Neural cell (in vitro differentiated cells): ENCODE measurements around the gene PNPLA7. TPM values are rescaled to one million over a fixed set of nuclear protein-coding genes. Genes with fewer than 3 reads are reported as not detected.

ENCODE experiments used
- H2AFZ ChIP-seq: fragments of 200-600, 300-800 bp; sonication (generic), shearing (Covaris generic); 2 replicates; pipeline ENCODE4 v1.6.0; 2014; ENCODE audit warnings: low read depth, mild to moderate bottlenecking, antibody characterized with exemption, low read length, moderate library complexity
- H3F3A ChIP-seq: fragments of 200-600 bp; shearing (Covaris generic); 2 replicates; pipeline ENCODE4 v1.6.1; 2016; ENCODE audit warnings: mild to moderate bottlenecking, moderate library complexity, mixed read lengths, antibody characterized with exemption, low read length; ENCODE audit not compliant: insufficient read depth, poor library complexity, severe bottlenecking
- H3K27ac ChIP-seq: fragments of 200-600, 300-800 bp; sonication (generic), shearing (Covaris generic); 2 replicates; pipeline ENCODE4 v1.5.1; 2014; ENCODE audit warnings: mild to moderate bottlenecking, low read length, moderate library complexity
- H3K27me3 ChIP-seq: fragments of 300-800, 200-600 bp; sonication (generic), shearing (Covaris generic); 2 replicates; pipeline ENCODE4 v1.6.0; 2014; ENCODE audit warnings: mild to moderate bottlenecking, low read depth, low read length, moderate library complexity; ENCODE audit not compliant: insufficient read depth
- H3K36me3 ChIP-seq: fragments of 300-800, 200-600 bp; sonication (generic), shearing (Covaris generic); 2 replicates; pipeline ENCODE4 v1.5.1; 2014; ENCODE audit warnings: mild to moderate bottlenecking, antibody characterized with exemption, low read length, moderate library complexity; ENCODE audit not compliant: insufficient read depth
- H3K4me2 ChIP-seq: fragments of 300-800, 200-600 bp; sonication (generic), shearing (Covaris generic); 2 replicates; pipeline ENCODE4 v1.6.0; 2014; ENCODE audit warnings: mild to moderate bottlenecking, low read length
- H3K4me3 ChIP-seq: fragments of 300-800, 200-600 bp; sonication (generic), shearing (Covaris generic); 2 replicates; pipeline ENCODE4 v1.5.1; 2014; ENCODE audit warnings: mild to moderate bottlenecking, low read length, moderate library complexity
- H3K79me2 ChIP-seq: fragments of 200-600 bp; shearing (Covaris generic); replicated peaks from 2 replicates; pipeline ENCODE4 v1.6.0; 2014; ENCODE audit warnings: mild to moderate bottlenecking, low read length, moderate library complexity; ENCODE audit not compliant: insufficient read depth
- H3K9ac ChIP-seq: fragments of 300-800, 200-600 bp; sonication (generic), shearing (Covaris generic); 2 replicates; pipeline ENCODE4 v1.6.1; 2016; ENCODE audit warnings: mild to moderate bottlenecking, low read length, mixed read lengths
- H3K9me2 ChIP-seq: fragments of 200-600 bp; shearing (Covaris generic); 2 replicates; pipeline ENCODE4 v1.6.1; 2016; ENCODE audit warnings: mild to moderate bottlenecking, low read length, mixed read lengths; ENCODE audit not compliant: insufficient read depth
- H3K9me3 ChIP-seq: fragments of 200-600, 300-800 bp; sonication (generic), shearing (Covaris generic); 2 replicates; pipeline ENCODE4 v1.6.1; 2016; ENCODE audit warnings: mild to moderate bottlenecking, mixed run types, low read length, moderate library complexity, mixed read lengths
- H4K20me1 ChIP-seq: fragments of 200-600 bp; shearing (Covaris generic); 2 replicates; pipeline ENCODE4 v1.6.1; 2016; ENCODE audit warnings: mild to moderate bottlenecking, mixed run types; ENCODE audit not compliant: insufficient read depth
- EP300 ChIP-seq: fragments of 450-650 bp; conservative IDR thresholded peaks from 2 replicates; pipeline ENCODE4 v1.6.1; 2014; ENCODE audit warnings: antibody characterized with exemption, mild to moderate bottlenecking, moderate library complexity; ENCODE audit not compliant: poor library complexity, severe bottlenecking
- EZH2 ChIP-seq: fragments of 200-600, 300-800 bp; shearing (Covaris generic), sonication (generic); IDR thresholded peaks from 2 replicates; pipeline ENCODE4 v1.6.1; 2014; ENCODE audit warnings: antibody characterized with exemption, low read length, borderline replicate concordance, mild to moderate bottlenecking; ENCODE audit not compliant: insufficient read depth, poor library complexity, severe bottlenecking
- MXI1 ChIP-seq: fragments of 450-650 bp; conservative IDR thresholded peaks from 2 replicates; pipeline ENCODE4 v1.6.1; 2014; ENCODE audit warnings: antibody characterized with exemption, mild to moderate bottlenecking; ENCODE audit not compliant: poor library complexity, severe bottlenecking
- POLR2AphosphoS5 ChIP-seq: IDR thresholded peaks from 2 replicates; pipeline ENCODE4 v1.6.1; 2012
- RAD21 ChIP-seq: fragments of 450-650 bp; conservative IDR thresholded peaks from 2 replicates; pipeline ENCODE4 v1.6.1; 2014; ENCODE audit warnings: antibody characterized with exemption, mild to moderate bottlenecking, moderate library complexity
- SMC3 ChIP-seq: fragments of 450-650 bp; conservative IDR thresholded peaks from 2 replicates; pipeline ENCODE4 v1.6.1; 2014; ENCODE audit warnings: antibody characterized with exemption, mild to moderate bottlenecking, moderate library complexity; ENCODE audit not compliant: poor library complexity
- TAF1 ChIP-seq: IDR thresholded peaks from 2 replicates; pipeline ENCODE4 v1.6.1; 2012; ENCODE audit warnings: low read depth
- polyA plus RNA-seq: library from polyadenylated mRNA; depleted of rRNA; stranded (reverse); fragments of >200 nt; gene quantifications from 2 replicates; pipeline ENCODE4 v1.2.3, GENCODE V29; 2014
- TF ChIP-seq, protein P1 (sequence below): fragments of 450-650 bp; IDR thresholded peaks from 2 replicates; pipeline ENCODE4 v1.5.1; 2014; ENCODE audit warnings: antibody characterized with exemption, mild to moderate bottlenecking, moderate library complexity; ENCODE audit not compliant: poor library complexity, severe bottlenecking
- TF ChIP-seq, protein P2 (sequence below): IDR thresholded peaks from 2 replicates; pipeline ENCODE4 v1.6.1; 2012; ENCODE audit warnings: borderline replicate concordance

The PNPLA7 gene
- polyA plus RNA-seq, 1 donor from 2014 or later = 0.72 TPM

DNA sequence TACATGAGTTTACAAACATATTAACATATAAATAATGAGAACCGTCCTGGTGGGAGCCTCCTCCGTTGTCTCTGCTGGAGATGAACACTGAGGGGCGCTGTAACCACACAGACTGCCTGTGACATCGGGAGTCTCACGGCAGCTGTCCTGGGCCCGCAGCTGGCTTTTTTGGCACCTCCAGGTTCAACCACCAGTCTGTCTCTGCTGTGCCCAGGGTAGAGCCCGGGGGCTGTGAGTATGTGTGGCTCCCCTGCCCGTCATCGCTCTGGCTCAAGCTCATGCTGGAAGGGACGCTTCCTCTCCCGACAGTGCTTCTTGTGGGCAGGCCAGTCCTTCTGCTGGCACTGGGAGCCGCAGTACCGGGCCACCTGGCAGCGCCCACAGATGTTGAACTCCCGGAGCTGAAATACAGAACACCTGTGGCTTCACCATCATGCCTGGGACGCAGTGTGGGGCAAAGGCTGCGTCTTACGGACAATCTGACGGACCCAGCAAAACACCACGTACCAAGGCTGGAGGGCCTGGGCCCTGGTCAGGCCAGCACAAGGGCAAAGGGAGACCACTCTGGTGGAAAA is 32.2 kb upstream of the PNPLA7 start:
- no peak overlapping the region for H2AFZ ChIP-seq
- H3K9ac ChIP-seq = no peak overlapping the region
- no peaks in the 10 kb centered on the region for H3K36me3 ChIP-seq
- H3K27me3 ChIP-seq = no peaks in the 10 kb centered on the region
- no peaks in the 10 kb centered on the region for H3F3A ChIP-seq
- TF ChIP-seq, protein P1, sequence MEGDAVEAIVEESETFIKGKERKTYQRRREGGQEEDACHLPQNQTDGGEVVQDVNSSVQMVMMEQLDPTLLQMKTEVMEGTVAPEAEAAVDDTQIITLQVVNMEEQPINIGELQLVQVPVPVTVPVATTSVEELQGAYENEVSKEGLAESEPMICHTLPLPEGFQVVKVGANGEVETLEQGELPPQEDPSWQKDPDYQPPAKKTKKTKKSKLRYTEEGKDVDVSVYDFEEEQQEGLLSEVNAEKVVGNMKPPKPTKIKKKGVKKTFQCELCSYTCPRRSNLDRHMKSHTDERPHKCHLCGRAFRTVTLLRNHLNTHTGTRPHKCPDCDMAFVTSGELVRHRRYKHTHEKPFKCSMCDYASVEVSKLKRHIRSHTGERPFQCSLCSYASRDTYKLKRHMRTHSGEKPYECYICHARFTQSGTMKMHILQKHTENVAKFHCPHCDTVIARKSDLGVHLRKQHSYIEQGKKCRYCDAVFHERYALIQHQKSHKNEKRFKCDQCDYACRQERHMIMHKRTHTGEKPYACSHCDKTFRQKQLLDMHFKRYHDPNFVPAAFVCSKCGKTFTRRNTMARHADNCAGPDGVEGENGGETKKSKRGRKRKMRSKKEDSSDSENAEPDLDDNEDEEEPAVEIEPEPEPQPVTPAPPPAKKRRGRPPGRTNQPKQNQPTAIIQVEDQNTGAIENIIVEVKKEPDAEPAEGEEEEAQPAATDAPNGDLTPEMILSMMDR = no peak
- peak; percentile 42 for TF ChIP-seq RAD21
- no peaks in the 10 kb centered on the region for H3K9me2 ChIP-seq
- no peak overlapping the region for H3K27ac ChIP-seq
- H3K4me3 ChIP-seq = no peak overlapping the region
- no peaks in the 10 kb centered on the region for H3K9me3 ChIP-seq
- H3K4me2 ChIP-seq = no peak overlapping the region
- H4K20me1 ChIP-seq = no peaks in the 10 kb centered on the region
- H3K79me2 ChIP-seq = peaks cover 7% of the 10 kb centered on the region

DNA sequence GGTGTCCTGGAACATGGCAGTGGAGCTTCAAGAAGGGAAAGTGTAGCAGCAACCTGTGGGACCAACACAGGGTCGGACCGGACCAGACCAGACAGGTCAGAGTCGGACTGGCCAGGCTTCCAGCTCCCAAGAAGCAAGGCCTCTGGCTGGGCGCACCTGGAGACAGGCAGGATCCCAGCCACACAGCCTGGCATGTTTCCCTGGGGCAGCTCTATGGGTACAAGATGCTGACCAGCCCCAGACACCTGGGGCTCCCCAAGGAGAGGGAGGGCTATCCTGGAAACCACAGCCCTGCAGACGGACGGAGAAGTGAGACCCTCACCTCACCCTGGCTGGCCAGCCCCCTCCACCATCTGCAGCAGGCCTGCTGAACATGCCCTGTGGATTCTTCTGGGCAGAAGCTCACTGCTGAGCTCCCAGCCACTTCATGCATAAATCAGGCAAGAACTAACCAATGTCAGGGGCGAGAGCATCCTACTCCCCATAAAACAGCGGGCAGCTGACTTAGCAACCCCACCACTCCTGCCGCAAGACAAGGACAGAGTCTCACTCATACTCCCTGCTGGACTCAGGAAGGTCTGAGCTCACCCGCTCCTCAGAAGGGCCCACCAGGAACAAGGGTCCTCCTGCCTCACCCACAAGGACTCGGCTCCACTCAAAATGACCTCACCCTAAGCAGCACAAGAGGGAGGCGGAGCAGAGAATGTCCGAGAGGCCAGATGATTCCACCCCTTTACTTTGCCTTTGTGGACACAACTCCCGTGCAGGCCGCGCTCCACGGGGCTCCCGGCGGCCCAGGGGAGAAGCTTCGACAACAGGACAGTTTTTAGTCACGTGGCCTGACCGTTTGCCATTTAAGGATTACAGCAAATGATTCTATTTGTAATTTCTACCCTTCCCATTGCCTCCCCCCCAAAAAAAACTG is 31.4 kb upstream of the PNPLA7 start:
- Histone ChIP-seq H3K4me2 (no peak overlapping the region), H3K36me3 (no peaks in the 10 kb centered on the region)

More for the DNA sequence above, 31.4 kb upstream of the PNPLA7 start:
- H3F3A ChIP-seq = no peaks in the 10 kb centered on the region
- H4K20me1 ChIP-seq = no peaks in the 10 kb centered on the region
- no peaks in the 10 kb centered on the region for H3K9me3 ChIP-seq
- H3K27me3 ChIP-seq = no peaks in the 10 kb centered on the region
- no peak overlapping the region for H3K4me3 ChIP-seq
- no peak overlapping the region for H3K9ac ChIP-seq
- no peak overlapping the region for H2AFZ ChIP-seq
- H3K79me2 ChIP-seq = peaks cover 14% of the 10 kb centered on the region
- H3K9me2 ChIP-seq = no peaks in the 10 kb centered on the region
- no peak overlapping the region for H3K27ac ChIP-seq
- no peak for TF ChIP-seq EP300
- no peak for TF ChIP-seq MXI1
- no peak for TF ChIP-seq RAD21
- TF ChIP-seq, protein P1 = no peak
- no peak for TF ChIP-seq TAF1
- TF ChIP-seq EZH2 = no peak
- no peak for TF ChIP-seq POLR2AphosphoS5
- TF ChIP-seq, protein P2, sequence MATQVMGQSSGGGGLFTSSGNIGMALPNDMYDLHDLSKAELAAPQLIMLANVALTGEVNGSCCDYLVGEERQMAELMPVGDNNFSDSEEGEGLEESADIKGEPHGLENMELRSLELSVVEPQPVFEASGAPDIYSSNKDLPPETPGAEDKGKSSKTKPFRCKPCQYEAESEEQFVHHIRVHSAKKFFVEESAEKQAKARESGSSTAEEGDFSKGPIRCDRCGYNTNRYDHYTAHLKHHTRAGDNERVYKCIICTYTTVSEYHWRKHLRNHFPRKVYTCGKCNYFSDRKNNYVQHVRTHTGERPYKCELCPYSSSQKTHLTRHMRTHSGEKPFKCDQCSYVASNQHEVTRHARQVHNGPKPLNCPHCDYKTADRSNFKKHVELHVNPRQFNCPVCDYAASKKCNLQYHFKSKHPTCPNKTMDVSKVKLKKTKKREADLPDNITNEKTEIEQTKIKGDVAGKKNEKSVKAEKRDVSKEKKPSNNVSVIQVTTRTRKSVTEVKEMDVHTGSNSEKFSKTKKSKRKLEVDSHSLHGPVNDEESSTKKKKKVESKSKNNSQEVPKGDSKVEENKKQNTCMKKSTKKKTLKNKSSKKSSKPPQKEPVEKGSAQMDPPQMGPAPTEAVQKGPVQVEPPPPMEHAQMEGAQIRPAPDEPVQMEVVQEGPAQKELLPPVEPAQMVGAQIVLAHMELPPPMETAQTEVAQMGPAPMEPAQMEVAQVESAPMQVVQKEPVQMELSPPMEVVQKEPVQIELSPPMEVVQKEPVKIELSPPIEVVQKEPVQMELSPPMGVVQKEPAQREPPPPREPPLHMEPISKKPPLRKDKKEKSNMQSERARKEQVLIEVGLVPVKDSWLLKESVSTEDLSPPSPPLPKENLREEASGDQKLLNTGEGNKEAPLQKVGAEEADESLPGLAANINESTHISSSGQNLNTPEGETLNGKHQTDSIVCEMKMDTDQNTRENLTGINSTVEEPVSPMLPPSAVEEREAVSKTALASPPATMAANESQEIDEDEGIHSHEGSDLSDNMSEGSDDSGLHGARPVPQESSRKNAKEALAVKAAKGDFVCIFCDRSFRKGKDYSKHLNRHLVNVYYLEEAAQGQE = no peak
- TF ChIP-seq SMC3 = no peak
